Activated CD8-positive, alpha-beta T cell treated with anti-CD3 and anti-CD28 coated beads, Interleukin-2, amount 10 ng/mL, durations not matched to agents 7 days and 5 days (primary cell): ENCODE measurements around the gene THOC6. TPM values are rescaled to one million over a fixed set of nuclear protein-coding genes. Genes with fewer than 3 reads are reported as not detected.

Experiments used
- ATAC-seq: fragments of 150-1000 bp; cut with Tn5 transposase; one replicate; pipeline ENCODE4 v1.10.0; 2021; ENCODE audit warnings: moderate library complexity
- CTCF ChIA-PET: fragments of 350-600 bp; sonication (Branson Sonifier 250); formaldehyde crosslinking; loops from one replicate; lab custom pipeline; 2021; ENCODE audit warnings: antibody characterized with exemption; lab: Charles Lee
- POLR2A ChIA-PET: fragments of 350-600 bp; sonication (Branson Sonifier 250); formaldehyde crosslinking; loops from one replicate; lab custom pipeline; 2021; ENCODE audit warnings: antibody characterized with exemption; lab: Charles Lee
- DNase-seq: peaks from one replicate; pipeline ENCODE4 v3.0.0-alpha.2; 2020
- H3K27ac Mint-ChIP-seq: one replicate; pipeline ENCODE4 v1.8.0; 2021; ENCODE audit warnings: mild to moderate bottlenecking, mixed read lengths
- H3K27me3 Mint-ChIP-seq: one replicate; pipeline ENCODE4 v1.8.0; 2021; ENCODE audit warnings: low read depth, mixed read lengths
- H3K36me3 Mint-ChIP-seq: one replicate; pipeline ENCODE4 v1.8.0; 2021; ENCODE audit warnings: low read depth, mixed read lengths
- H3K4me1 Mint-ChIP-seq: one replicate; pipeline ENCODE4 v1.8.0; 2021; ENCODE audit warnings: low read depth, mixed read lengths
- H3K4me3 Mint-ChIP-seq: one replicate; pipeline ENCODE4 v1.8.0; 2021; ENCODE audit warnings: mild to moderate bottlenecking, mixed read lengths
- H3K9me3 Mint-ChIP-seq: one replicate; pipeline ENCODE4 v1.8.0; 2022; ENCODE audit warnings: mixed read lengths; ENCODE audit not compliant: insufficient read depth
- total RNA-seq, 2 experiments: library from RNA; stranded (reverse); gene quantifications; one replicate each; pipeline ENCODE4 v1.2.3, GENCODE V29; 2021

Gene THOC6
- total RNA-seq, 2 experiments from 2014 or later: 57.4 to 57.9 TPM

DNA sequence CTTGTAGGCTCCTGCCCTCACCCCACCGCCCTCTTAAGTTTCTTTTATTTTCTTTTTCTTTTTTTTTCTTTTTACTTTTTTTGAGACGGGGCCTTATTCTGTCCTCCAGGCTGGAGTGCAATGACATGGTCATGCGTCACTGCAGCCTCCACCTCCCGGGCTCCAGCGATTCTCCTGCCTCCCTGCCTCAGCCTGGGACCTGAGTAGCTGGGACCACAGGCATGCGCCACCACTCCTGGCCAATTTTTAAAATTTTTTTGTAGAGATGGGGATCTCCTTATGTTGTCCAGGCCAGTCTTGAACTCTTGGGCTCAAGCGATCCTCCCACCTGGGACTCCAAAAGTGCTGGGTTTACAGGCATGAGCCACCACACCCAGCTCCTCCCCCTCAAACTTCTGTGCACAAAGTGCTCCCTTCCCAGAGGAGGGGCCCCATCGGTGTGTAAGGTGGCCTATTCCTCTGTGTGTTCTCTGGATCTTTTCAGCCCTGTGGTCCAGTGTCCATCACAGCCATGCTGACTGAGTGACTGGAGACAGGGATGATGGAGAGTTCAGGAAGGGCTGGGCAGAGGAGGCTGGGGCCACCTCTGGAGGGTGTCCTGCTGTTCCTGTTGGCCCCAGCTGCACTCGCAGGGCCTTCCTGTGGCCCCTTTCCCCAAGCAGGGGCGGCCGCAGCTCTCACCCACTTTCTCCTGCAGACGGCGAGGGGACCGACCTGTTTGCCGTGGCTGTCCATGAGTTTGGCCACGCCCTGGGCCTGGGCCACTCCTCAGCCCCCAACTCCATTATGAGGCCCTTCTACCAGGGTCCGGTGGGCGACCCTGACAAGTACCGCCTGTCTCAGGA is 32.7 kb downstream of the THOC6 start:
- ChIA-PET CTCF (interaction anchor here (0.6 to 2.7 kb wide), 8 partner anchors 9 to 78 kb away, joined by 3 to 30 read pairs (median 8); partner anchors contain the start of genes IL32 and ZNF213), POLR2A (interaction anchor here (0.7 to 4.3 kb wide), 7 partner anchors 9 to 115 kb away, joined by 3 to 19 read pairs (median 4); partner anchors contain the start of genes IL32, ZNF213 and ZSCAN10)
- peak overlapping the region; percentile 95 for H3K27ac Mint-ChIP-seq

DNA sequence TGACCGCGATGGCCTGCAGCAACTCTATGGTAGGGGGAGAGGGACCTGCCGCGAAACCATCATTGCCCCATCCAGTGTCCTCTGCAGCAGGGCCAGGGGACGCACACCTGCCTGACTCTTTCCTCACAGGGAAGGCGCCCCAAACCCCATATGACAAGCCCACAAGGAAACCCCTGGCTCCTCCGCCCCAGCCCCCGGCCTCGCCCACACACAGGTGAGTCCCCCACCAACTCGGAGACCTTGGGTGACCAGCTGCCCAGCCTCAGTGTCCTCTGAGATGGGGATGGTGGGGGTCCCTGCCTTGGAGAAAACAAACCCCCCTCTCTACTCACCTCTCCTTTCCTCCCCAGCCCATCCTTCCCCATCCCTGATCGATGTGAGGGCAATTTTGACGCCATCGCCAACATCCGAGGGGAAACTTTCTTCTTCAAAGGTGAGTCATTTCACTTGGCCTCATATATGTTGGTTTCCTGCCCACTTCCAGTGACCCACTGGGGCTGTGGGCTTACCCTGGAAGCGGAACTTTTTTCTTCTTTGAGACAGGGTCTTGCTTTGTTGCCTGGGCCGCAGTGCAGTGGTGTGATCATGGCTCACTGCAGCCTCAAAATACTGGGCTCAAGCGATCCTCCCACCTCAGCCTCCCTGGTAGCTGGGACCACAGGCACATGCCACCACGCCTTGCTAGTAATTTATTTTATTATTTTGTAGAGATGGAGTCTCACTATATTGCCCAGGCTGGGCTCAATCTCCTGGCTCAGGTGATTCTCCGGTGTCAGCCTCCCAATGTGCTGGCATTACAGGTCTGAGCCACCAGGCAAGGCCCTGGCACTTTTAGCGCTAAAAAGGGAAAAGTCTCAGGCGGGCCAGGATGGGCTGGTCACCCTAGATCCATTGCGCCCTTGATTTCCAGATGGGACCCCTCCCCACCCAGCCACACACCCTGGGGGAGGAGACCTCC is 33.6 kb downstream of the THOC6 start:
- Mint-ChIP-seq H3K27ac (peak overlapping the region; percentile 95), H3K27me3 (no peaks in the 10 kb centered on the region), H3K4me1 (peaks cover 70% of the 10 kb centered on the region), H3K9me3 (no peaks in the 10 kb centered on the region), H3K4me3 (peak overlapping the region; percentile 94), H3K36me3 (peaks cover 62% of the 10 kb centered on the region)
- ChIA-PET POLR2A (interaction anchor here (0.9 to 4.3 kb wide), 8 partner anchors 8 to 68 kb away, joined by 3 to 19 read pairs (median 6); partner anchors contain the start of gene IL32), CTCF (interaction anchor here (0.9 to 3.7 kb wide), 29 partner anchors 8 to 400 kb away, joined by 3 to 230 read pairs (median 9); partner anchors contain the start of genes HCFC1R1, IL32, MMP25 and THOC6)
- DNase-seq (no peak), ATAC-seq (no peak)

More for the DNA sequence above, 32.7 kb downstream of the THOC6 start:
- H3K4me1 Mint-ChIP-seq: peaks cover 71% of the 10 kb centered on the region
- peaks cover 69% of the 10 kb centered on the region for H3K36me3 Mint-ChIP-seq
- H3K9me3 Mint-ChIP-seq: no peaks in the 10 kb centered on the region
- H3K4me3 Mint-ChIP-seq: peak overlapping the region; percentile 94
- no peaks in the 10 kb centered on the region for H3K27me3 Mint-ChIP-seq
- ATAC-seq (no peak), DNase-seq (no peak)

DNA sequence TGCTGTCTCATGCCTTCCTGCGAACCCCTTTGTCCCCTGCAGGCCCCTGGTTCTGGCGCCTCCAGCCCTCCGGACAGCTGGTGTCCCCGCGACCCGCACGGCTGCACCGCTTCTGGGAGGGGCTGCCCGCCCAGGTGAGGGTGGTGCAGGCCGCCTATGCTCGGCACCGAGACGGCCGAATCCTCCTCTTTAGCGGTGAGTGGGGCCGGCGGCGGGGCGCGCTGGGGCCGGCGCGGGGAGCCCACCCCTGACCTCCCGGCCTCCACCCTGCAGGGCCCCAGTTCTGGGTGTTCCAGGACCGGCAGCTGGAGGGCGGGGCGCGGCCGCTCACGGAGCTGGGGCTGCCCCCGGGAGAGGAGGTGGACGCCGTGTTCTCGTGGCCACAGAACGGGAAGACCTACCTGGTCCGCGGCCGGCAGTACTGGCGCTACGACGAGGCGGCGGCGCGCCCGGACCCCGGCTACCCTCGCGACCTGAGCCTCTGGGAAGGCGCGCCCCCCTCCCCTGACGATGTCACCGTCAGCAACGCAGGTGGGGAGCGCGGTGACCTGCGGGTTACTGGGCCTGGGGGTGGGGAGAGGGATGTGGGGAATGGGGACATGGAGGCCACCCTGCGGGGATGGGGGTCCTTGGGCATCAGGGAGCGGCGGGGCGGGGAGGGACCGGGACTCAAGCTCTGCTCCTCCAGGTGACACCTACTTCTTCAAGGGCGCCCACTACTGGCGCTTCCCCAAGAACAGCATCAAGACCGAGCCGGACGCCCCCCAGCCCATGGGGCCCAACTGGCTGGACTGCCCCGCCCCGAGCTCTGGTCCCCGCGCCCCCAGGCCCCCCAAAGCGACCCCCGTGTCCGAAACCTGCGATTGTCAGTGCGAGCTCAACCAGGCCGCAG is 34.5 kb downstream of the THOC6 start:
- no peaks in the 10 kb centered on the region for H3K27me3 Mint-ChIP-seq
- H3K27ac Mint-ChIP-seq: peak overlapping the region; percentile 95
- DNase-seq: peak; percentile 81
- peak; percentile 56 for ATAC-seq
- H3K4me3 Mint-ChIP-seq: peak overlapping the region; percentile 94
- peaks cover 71% of the 10 kb centered on the region for H3K4me1 Mint-ChIP-seq
- CTCF ChIA-PET: interaction anchor here (0.6 to 3.7 kb wide), 37 partner anchors 10 to 399 kb away, joined by 3 to 230 read pairs (median 6); partner anchors contain the start of genes HCFC1R1, MMP25, THOC6 and TNFRSF12A
- POLR2A ChIA-PET: interaction anchor here (0.7 to 4.3 kb wide), 15 partner anchors 9 to 108 kb away, joined by 3 to 27 read pairs (median 6); partner anchors contain the start of genes ZNF213 and ZSCAN10
- H3K9me3 Mint-ChIP-seq: no peaks in the 10 kb centered on the region
- peaks cover 61% of the 10 kb centered on the region for H3K36me3 Mint-ChIP-seq

DNA sequence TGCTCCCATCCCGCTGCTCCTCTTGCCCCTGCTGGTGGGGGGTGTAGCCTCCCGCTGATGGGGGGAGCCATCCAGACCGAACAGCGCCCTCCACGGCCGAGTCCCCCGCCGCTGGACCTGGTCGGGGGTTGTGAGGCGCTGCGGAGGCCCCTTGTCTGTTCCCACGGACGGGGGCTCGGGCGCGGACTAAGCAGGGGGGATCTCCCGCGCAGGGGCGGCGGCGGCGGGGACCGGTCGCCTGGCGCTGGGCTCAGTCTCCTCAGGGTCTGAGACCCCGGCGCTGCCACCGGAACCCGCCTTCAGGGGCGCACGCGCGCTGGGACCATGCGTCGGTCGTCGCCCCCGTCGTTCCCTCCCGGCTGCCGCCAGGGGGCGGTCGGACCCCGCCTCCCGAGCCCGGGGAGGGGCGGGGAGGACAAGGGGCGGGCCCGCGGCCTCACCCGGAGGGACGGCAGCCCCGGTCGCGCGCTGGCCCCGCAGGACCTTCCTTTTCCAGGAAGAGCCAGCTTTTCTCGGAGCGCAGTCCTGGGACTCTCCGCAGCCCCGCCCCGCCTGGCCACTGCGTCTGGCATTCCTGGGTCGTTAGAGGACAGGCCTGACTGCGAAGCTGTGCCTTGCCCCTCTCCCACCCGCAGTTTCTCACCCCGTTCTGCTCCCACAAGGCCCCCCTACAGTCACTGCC is 35.3 kb downstream of the THOC6 start:
- Mint-ChIP-seq H3K27ac (peak overlapping the region; percentile 94), H3K4me3 (peak overlapping the region; percentile 94), H3K9me3 (no peaks in the 10 kb centered on the region), H3K36me3 (peaks cover 56% of the 10 kb centered on the region), H3K27me3 (no peaks in the 10 kb centered on the region), H3K4me1 (peaks cover 71% of the 10 kb centered on the region)
- ChIA-PET POLR2A (interaction anchor here (0.8 to 4.3 kb wide), 18 partner anchors 8 to 107 kb away, joined by 3 to 27 read pairs (median 4); partner anchors contain the start of genes ZNF213 and ZSCAN10), CTCF (interaction anchor here (0.7 to 3.7 kb wide), 41 partner anchors 10 to 398 kb away, joined by 3 to 230 read pairs (median 6); partner anchors contain the start of genes HCFC1R1, MMP25, THOC6 and TNFRSF12A)
- ATAC-seq (peak; percentile 83), DNase-seq (peak; percentile 90)

- POLR2A ChIA-PET: interaction anchor here (0.8 to 4.3 kb wide), 14 partner anchors 9 to 106 kb away, joined by 3 to 27 read pairs (median 4); partner anchors contain the start of gene ZSCAN10
Measured at GRCh38 chr16:3059723-3060242, 35.9 kb downstream of the THOC6 start.

DNA sequence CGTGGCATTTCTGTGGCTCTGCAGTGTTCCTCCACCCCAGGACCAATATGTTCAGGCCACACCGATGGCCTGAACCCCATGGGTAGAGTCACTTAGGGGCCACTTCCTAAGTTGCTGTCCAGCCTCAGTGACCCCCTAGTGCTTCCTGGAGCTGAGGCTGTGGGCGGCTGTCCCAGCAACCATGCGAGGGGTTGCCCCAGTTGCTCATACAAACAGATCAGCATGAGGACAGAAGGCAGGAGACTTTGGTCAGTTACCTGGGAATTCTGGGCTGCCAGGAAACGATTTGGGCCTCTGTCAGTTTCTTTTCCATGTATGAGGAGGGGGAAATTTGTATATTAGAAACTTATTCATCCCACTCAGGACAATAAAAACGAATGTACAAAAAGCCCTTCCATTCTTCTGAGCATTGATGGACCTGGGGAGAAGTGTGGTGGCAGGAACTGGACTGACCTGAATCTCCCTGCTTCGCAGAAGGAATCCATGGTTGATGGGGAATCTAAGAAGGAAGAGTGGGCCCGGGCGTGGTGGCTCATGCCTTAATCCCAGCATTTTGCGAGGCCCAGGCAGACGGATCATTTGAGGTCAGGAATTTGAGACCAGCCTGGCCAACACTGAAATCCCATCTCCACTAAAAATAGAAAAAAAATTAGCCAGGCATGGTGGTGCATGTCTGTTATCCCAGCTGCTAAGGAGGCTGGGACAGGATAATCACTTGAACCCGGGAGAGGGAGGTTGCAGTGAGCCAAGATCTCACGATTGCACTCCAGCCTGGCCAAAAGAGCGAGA is 36.7 kb downstream of the THOC6 start:
- ChIA-PET POLR2A (interaction anchor here (1.0 to 2.5 kb wide), 7 partner anchors 9 to 98 kb away, joined by 3 to 27 read pairs (median 4); no protein-coding TSS in a partner anchor), CTCF (interaction anchor here (0.9 to 7.4 kb wide), 13 partner anchors 9 to 107 kb away, joined by 3 to 230 read pairs (median 29); partner anchors contain the start of genes MMP25 and ZNF213)
- DNase-seq (no peak), ATAC-seq (no peak)
- Mint-ChIP-seq H3K27ac (peak overlapping the region; percentile 91), H3K27me3 (no peaks in the 10 kb centered on the region), H3K36me3 (peaks cover 47% of the 10 kb centered on the region), H3K9me3 (no peaks in the 10 kb centered on the region), H3K4me3 (peak overlapping the region; percentile 77), H3K4me1 (peaks cover 72% of the 10 kb centered on the region)

More at GRCh38 chr16:3059723-3060242, 35.9 kb downstream of the THOC6 start:
- peak overlapping the region; percentile 77 for H3K4me3 Mint-ChIP-seq
- H3K9me3 Mint-ChIP-seq: no peaks in the 10 kb centered on the region
- H3K36me3 Mint-ChIP-seq: peaks cover 51% of the 10 kb centered on the region
- CTCF ChIA-PET: interaction anchor here (0.7 to 3.7 kb wide), 19 partner anchors 10 to 108 kb away, joined by 3 to 230 read pairs (median 14); partner anchors contain the start of genes MMP25 and ZNF213
- no peak for DNase-seq
- H3K27me3 Mint-ChIP-seq: no peaks in the 10 kb centered on the region
- peaks cover 72% of the 10 kb centered on the region for H3K4me1 Mint-ChIP-seq
- no peak for ATAC-seq
- H3K27ac Mint-ChIP-seq: peak overlapping the region; percentile 91

DNA sequence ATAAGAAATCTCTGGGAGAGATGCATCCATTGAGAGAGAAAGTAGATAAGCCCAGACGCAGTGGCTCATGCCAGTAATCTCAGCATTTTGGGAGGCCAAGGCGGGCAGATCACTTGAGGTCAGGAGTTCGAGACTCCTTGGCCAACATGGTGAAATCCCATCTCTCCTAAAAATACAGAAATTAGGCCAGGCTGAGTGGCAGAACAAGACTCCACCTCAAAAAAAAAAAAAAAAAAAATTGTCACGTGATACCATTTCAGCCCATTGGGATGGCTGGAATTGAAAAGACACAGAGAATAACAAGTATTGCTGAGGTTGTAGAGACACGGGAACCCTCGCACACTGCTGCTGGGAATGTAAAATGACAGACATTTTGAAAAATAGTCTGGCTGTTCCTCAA is 38.7 kb downstream of the THOC6 start:
- no peaks in the 10 kb centered on the region for H3K27me3 Mint-ChIP-seq
- H3K4me3 Mint-ChIP-seq: no peak overlapping the region
- peaks cover 49% of the 10 kb centered on the region for H3K36me3 Mint-ChIP-seq
- H3K9me3 Mint-ChIP-seq: no peaks in the 10 kb centered on the region
- DNase-seq: no peak
- ATAC-seq: no peak
- H3K27ac Mint-ChIP-seq: no peak overlapping the region
- ChIA-PET POLR2A (interaction anchor here (6.3 kb wide), 1 partner anchor 14 kb away, joined by 68 read pairs; no protein-coding TSS in a partner anchor), CTCF (interaction anchor here (0.8 to 7.4 kb wide), 7 partner anchors 13 to 67 kb away, joined by 3 to 74 read pairs (median 7); no protein-coding TSS in a partner anchor)
- H3K4me1 Mint-ChIP-seq: peaks cover 63% of the 10 kb centered on the region

DNA sequence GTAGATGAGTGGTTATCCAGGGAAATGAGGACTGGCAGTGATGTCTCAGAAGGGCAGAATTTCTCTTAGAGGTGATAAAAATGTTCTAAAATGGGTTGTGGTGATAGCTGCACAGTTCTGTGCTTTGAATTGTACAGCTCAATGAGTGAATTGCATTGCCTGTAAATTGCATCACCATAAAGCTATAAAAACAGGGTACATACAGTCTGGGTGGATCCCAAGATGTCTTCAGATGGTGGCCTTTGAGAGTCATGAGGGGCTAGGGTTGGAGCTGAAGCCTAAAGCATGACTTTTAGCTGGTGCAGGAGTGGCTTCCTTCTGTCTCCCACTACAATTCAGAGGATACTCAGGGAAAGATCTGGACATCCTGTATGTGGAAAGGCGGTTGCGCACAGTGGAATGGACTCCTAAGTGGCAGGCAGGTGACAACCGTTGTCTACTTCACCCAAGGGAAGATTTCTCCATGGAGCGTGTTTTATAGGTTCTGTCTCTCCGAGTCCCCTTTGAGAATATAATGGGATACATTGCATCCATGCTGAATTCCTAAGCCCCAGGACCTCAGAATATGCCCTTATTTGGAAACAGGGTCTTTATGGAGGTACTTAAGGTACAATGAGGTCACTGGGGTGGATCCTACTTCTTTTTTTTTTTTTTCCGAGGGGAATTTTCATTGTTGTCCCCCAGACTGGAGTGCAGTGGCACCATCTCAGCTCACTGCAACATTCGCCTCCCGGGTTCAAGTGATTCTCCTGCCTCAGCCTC is 40.0 kb downstream of the THOC6 start:
- peaks cover 54% of the 10 kb centered on the region for H3K36me3 Mint-ChIP-seq
- CTCF ChIA-PET: interaction anchor here (0.9 to 7.4 kb wide), 12 partner anchors 12 to 95 kb away, joined by 3 to 74 read pairs (median 6); no protein-coding TSS in a partner anchor
- ATAC-seq: no peak
- no peak for DNase-seq
- H3K27ac Mint-ChIP-seq: peak overlapping the region; percentile 77
- peak overlapping the region; percentile 100 for H3K4me3 Mint-ChIP-seq
- peaks cover 70% of the 10 kb centered on the region for H3K4me1 Mint-ChIP-seq
- H3K27me3 Mint-ChIP-seq: no peaks in the 10 kb centered on the region
- no peaks in the 10 kb centered on the region for H3K9me3 Mint-ChIP-seq
- POLR2A ChIA-PET: interaction anchor here (0.7 to 6.3 kb wide), 3 partner anchors 13 to 66 kb away, joined by 3 to 68 read pairs (median 3); no protein-coding TSS in a partner anchor
